Esophagus muscularis mucosa (tissue), 4 donors: ENCODE data around the gene ALDH3B1. TPM values are rescaled to one million over a fixed set of nuclear protein-coding genes. Genes with fewer than 3 reads are reported as not detected.

ENCODE experiments used
- DNase-seq: peaks from one replicate; pipeline ENCODE4 v3.0.0-alpha.2; 2017; ENCODE audit errors: extremely low spot score
- H3K27ac ChIP-seq, 4 donors: fragments of 200-600 bp; sonication (generic); replicated peaks in 1 of 4; 1 replicate in 3 of 4; 2 replicates in 1 of 4; pipeline ENCODE4 v1.5.1; 2016 to 2019; ENCODE audit warnings: mild to moderate bottlenecking in 1 of 4
- H3K27me3 ChIP-seq, 4 donors: fragments of 200-600 bp; sonication (generic); one replicate each; pipeline versions ENCODE4 v1.5.1 to v1.6.0; 2016 to 2019
- H3K36me3 ChIP-seq, 4 donors: fragments of 200-600 bp; sonication (generic); one replicate each; pipeline ENCODE4 v1.5.1; 2016 to 2019
- H3K4me1 ChIP-seq, 4 donors: fragments of 200-600 bp; sonication (generic); one replicate each; pipeline ENCODE4 v1.5.1; 2016 to 2019
- H3K4me3 ChIP-seq, 4 donors: fragments of 200-600 bp; sonication (generic); 1 replicate in 2 of 4; 2 replicates in 2 of 4; pipeline ENCODE4 v1.5.1; 2016 to 2019; ENCODE audit warnings: mild to moderate bottlenecking in 4 of 4, moderate library complexity in 1 of 4
- H3K9me3 ChIP-seq, 4 donors: fragments of 200-600 bp; sonication (generic); 1 replicate in 3 of 4; 2 replicates in 1 of 4; pipeline ENCODE4 v1.5.1; 2016 to 2019
- CTCF ChIP-seq, 3 experiments: fragments of 200-600 bp in 2 of 3; fragments of 450-650 bp in 1 of 3; sonication (generic) in 2 of 3; IDR thresholded peaks; one replicate each; pipeline ENCODE4 v1.5.1; 2017 to 2019; ENCODE audit warnings: antibody characterized with exemption in 3 of 3, mild to moderate bottlenecking in 2 of 3, moderate library complexity in 1 of 3
- EP300 ChIP-seq: sonication (generic); formaldehyde crosslinking; IDR thresholded peaks from one replicate; pipeline ENCODE4 v1.6.1; 2017; ENCODE audit warnings: antibody characterized with exemption
- POLR2A ChIP-seq: fragments of 450-650 bp; IDR thresholded peaks from one replicate; pipeline ENCODE4 v1.6.1; 2017; ENCODE audit warnings: antibody characterized with exemption, moderate library complexity, mild to moderate bottlenecking, low read depth
- POLR2AphosphoS5 ChIP-seq, 2 donors: sonication (generic); formaldehyde crosslinking; IDR thresholded peaks; one replicate each; pipeline ENCODE4 v1.6.1; 2017; ENCODE audit warnings: antibody characterized with exemption in 2 of 2
- WGBS: methylation state at CpG from one replicate; pipeline ENCODE4 v1.1.5; 2018; 5-methylcytosine and 5-hydroxymethylcytosine counted together
- intact Hi-C: fragments of 100-400 bp; cut with DNase I; formaldehyde crosslinking; loops from one replicate; pipeline ENCODE4 v1.15.1; 2023
- total RNA-seq, 4 donors: library from RNA; depleted of rRNA; stranded (reverse); fragments of >200 nt; gene quantifications; one replicate each; pipeline versions ENCODE4 v1.1.0 to v1.2.1, GENCODE V29; 2016

The ALDH3B1 gene
- total RNA-seq, 4 donors from 2014 or later, result 10.6 to 17.2 (median 12.6) TPM

DNA sequence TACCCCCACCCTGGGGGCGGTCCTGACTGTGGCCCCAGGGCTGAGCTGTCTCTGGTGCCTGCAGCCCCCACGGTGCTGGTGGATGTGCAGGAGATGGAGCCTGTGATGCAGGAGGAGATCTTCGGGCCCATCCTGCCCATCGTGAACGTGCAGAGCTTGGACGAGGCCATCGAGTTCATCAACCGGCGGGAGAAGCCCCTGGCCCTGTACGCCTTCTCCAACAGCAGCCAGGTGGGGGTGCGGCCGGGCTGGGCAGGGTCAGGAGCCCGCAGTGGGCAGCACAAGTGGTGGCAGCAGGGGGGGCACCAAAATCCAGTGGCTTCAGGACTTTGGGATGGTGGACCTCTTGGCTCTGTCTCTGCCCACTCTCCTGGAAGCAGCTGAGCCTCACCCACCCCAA lies 12.4 kb downstream of the ALDH3B1 start:
- Histone ChIP-seq H3K9me3 (peaks cover 0 to 12% (median 0%) of the 10 kb centered on the region in 4 donors), H3K36me3 (peaks cover 0 to 40% (median 11%) of the 10 kb centered on the region in 4 donors), H3K4me3 (no peak overlapping the region), H3K27me3 (no peaks in the 10 kb centered on the region), H3K4me1 (peaks cover 0 to 1% (median 0%) of the 10 kb centered on the region in 4 donors), H3K27ac (no peak overlapping the region)
- no peak for TF ChIP-seq EP300
- no peak for TF ChIP-seq POLR2A
- TF ChIP-seq CTCF (IDR thresholded peaks at IDR 0.05), result no peak
- no peak for TF ChIP-seq POLR2AphosphoS5 (IDR thresholded peaks at IDR 0.05)
- no peak for DNase-seq
- WGBS, result no CpG with 5 or more reads among the region's 13 CpGs
- intact Hi-C loops, result no loop called here

DNA sequence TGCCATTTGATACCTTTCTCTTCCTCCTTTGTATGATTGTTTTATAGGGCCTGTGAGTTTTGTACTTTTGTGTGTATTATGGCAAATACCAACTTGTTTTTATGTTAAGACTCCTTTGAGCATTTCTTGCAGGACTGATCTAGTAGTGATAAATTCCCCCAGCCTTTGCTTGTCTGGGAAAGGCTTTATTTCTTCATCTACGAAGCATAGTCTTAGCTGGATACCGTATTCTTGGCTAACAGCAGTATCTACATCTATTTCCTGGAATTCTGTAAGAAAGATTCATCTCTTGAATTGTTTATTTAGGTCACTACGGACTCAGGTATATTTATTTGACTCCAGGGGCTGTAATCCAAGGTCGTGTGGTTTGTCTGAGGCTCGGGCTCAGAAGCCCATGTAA lies 14.4 kb downstream of the ALDH3B1 start:
- H3K9me3 ChIP-seq, result peaks cover 0 to 12% (median 0%) of the 10 kb centered on the region in 4 donors
- no peak overlapping the region for H3K27ac ChIP-seq
- intact Hi-C loops, result no loop called here
- no peak overlapping the region for H3K4me3 ChIP-seq
- 84% methylated on average over 5 of the region's 5 CpGs for WGBS
- TF ChIP-seq CTCF (IDR thresholded peaks at IDR 0.05) (no peak), POLR2AphosphoS5 (IDR thresholded peaks at IDR 0.05) (no peak), EP300 (no peak), POLR2A (no peak)
- peaks cover 3 to 7% (median 5%) of the 10 kb centered on the region in 4 donors for H3K4me1 ChIP-seq
- H3K36me3 ChIP-seq, result peaks cover 0 to 40% (median 11%) of the 10 kb centered on the region in 4 donors
- no peaks in the 10 kb centered on the region for H3K27me3 ChIP-seq
- DNase-seq, result no peak

- peaks cover 6 to 12% (median 10%) of the 10 kb centered on the region in 4 donors for H3K4me1 ChIP-seq
- DNase-seq, result no peak
- peaks cover 0 to 40% (median 11%) of the 10 kb centered on the region in 4 donors for H3K36me3 ChIP-seq
- H3K27ac ChIP-seq, result no peak overlapping the region
- H3K9me3 ChIP-seq, result peaks cover 0 to 12% (median 0%) of the 10 kb centered on the region in 4 donors
- TF ChIP-seq CTCF (IDR thresholded peaks at IDR 0.05), result no peak
- TF ChIP-seq POLR2A, result no peak
- no peak for TF ChIP-seq EP300
- TF ChIP-seq POLR2AphosphoS5 (IDR thresholded peaks at IDR 0.05), result no peak
- intact Hi-C loops, result no loop called here
- WGBS, result 87% methylated on average over 5 of the region's 5 CpGs
- H3K4me3 ChIP-seq, result no peak overlapping the region
- H3K27me3 ChIP-seq, result no peaks in the 10 kb centered on the region
Measured at GRCh38 chr11:68025047-68025446, 14.9 kb downstream of the ALDH3B1 start.

GRCh38 chr11:68026391-68027105 lies 16.4 kb downstream of the ALDH3B1 start:
- no peak for DNase-seq
- 91% methylated on average over 4 of the region's 18 CpGs for WGBS
- peaks cover 12 to 19% (median 16%) of the 10 kb centered on the region in 4 donors for H3K4me1 ChIP-seq
- peaks cover 0 to 40% (median 11%) of the 10 kb centered on the region in 4 donors for H3K36me3 ChIP-seq
- no peak overlapping the region for H3K4me3 ChIP-seq
- no peaks in the 10 kb centered on the region for H3K27me3 ChIP-seq
- peaks cover 0 to 12% (median 0%) of the 10 kb centered on the region in 4 donors for H3K9me3 ChIP-seq
- intact Hi-C loops, result no loop called here
- no peak overlapping the region for H3K27ac ChIP-seq
- TF ChIP-seq POLR2AphosphoS5 (IDR thresholded peaks at IDR 0.05), result no peak
- no peak for TF ChIP-seq POLR2A
- TF ChIP-seq CTCF (IDR thresholded peaks at IDR 0.05), result no peak
- TF ChIP-seq EP300, result no peak
